Stimulated activated CD8-positive, alpha-beta memory T cell treated with anti-CD3 and anti-CD28 coated beads, Interleukin-12 subunit alpha, Interleukin-12 subunit beta, amount 100 ng/mL, for 24 hours (primary cell): ENCODE data around the gene INSIG1.

Experiments
- DNase-seq: peaks from one replicate; pipeline ENCODE4 v3.0.0-alpha.2; 2020; ENCODE audit errors: extremely low read depth

Gene INSIG1

DNA sequence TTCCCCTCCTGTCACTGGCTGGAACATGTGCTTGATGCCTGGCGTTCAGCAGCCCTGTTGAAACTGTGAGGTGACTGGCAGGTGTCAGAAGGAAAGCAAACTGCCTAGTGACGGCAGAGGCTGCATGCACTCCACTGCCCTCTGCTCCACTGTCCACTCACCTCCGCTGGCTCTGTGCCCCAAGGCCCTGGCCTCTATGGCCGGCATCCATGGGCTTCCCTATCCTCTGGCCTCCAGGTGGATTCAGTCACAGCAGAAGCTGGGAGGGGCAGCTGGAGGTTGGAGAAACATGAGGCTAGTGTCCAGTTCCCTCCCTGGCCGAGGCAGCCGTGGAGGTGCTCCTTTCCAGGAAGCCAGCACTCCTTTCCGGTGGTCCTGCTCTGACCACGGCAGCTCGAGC is 31.2 kb upstream of the INSIG1 start:
- DNase-seq: no peak

DNA sequence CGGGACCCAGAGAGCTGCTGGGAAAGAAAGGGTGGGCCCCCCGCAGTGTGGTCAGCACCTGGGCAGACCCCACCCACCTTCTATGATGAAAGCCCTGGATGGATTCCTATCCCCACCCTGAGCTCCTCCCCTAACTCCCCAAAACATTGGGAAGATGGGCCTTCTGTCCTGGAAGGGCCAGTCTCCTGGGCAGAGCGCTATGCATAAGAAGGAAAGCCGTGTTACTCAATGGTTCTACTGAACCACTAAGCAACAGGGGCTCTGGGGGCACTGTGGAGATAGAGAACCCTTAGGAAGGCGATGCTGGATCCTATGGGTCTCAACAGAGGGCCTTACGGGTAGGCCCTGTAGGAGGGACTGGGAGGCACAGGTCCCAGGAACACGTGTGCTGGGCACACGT is 30.7 kb upstream of the INSIG1 start:
- DNase-seq: no peak

DNA sequence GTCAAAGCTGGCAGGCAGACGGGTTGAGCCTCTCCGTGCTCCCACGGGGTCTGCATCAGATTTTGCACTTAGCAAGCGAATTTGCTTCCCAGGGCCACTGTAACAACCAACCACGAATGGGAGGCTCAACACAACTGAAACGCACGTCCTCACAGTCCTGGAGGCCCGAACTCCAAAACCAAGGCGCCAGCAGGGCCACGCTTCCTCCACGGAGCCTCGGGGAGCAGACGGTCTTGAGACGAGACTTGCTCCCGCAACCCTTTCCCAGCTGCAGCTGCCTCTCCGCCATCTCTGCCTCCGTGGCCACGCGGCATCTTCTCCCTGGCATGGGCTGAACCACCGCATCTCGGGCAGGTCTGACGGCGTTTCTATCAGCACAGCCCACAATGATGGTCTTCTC is 30.2 kb upstream of the INSIG1 start:
- DNase-seq: no peak

DNA sequence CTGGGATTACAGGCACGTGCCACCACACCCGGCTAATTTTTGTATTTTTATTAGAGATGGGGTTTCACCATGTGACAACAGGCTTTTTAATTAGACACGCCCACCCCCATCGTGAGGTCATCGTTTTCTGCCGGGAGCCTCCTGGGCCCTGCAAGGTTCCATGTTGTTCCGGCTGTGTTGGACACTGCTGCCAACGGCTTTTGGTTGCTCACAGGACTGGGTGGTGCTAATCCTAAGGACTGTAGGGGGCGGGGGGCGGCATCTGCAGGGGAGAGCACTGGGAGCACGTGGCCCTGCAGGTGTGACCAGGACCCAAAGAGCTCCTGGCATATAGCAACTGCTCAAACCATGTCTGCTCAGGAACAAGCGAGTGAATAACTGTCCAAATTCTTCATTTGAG is 29.5 kb upstream of the INSIG1 start:
- no peak for DNase-seq

DNA sequence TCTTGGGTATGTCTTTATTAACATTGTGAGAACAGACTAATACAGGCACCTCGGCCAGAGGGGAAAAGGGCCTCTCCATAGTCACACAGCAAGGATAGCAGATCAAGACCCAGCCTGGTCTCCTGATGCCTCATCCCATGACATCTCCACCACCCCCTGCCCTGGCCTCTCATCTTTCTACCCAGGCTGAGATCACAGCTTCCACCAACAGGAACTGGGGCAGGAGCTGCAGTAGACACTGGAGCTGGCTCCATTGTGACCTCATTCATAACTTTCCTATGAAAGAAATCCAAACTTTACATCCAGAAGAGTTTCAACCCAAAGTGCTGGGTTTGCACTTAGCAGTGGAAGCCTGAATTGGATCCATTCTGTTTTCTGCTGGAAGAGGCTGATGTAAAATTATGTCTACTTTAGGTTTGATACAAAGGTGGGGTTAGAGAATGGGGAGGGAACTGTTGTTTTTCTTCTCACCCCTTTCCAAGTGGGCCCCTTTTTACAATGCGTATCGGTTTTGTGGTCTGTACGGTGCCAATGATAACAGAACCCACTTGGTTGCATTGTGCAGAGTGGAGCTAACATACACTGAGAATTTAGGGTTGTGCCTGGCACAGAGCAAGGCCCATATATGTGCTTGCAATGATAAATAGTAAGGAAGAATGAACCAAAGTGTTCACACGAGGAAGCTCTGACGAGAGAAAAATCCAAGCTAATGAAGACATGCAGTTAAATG is 28.6 kb upstream of the INSIG1 start:
- no peak for DNase-seq

DNA sequence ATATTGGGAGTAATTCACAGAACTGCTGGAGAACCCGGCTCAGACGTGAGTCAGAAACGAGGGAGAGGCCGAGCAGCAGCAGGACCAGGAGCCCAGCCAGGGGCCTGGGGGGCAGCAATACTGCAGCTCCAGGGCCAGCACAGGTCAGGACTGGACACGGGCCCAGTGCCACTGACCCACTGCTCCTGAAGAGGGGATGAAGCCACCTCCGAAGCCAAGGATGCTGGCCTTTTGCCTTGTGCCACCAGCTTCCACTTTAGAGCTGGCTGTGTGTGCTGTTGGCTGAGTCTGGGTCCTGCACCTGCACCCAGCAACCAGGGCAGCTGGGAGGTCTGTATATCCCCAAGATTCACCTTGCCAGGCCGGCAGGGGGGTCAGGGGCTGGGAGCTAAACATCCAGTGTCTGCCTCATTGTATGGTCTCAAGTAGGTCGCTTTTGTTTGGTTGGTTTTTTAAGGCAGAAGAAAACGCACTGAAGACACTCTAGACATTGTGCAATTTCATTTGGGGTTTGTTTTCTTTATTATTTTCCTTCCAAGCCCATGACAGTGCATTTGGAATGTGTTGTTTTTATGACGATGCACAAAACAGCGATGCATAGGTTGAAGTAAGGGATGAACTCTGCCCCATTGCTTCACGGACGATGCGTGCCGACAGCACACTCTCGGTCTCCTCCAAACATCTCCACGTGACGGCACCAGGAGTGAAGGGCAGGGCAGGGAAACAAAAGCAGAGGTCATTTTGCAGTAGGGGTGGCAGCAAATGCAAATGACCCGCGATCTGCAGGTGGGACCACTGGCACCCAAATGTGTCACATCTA is 27.7 kb upstream of the INSIG1 start:
- DNase-seq: no peak

DNA sequence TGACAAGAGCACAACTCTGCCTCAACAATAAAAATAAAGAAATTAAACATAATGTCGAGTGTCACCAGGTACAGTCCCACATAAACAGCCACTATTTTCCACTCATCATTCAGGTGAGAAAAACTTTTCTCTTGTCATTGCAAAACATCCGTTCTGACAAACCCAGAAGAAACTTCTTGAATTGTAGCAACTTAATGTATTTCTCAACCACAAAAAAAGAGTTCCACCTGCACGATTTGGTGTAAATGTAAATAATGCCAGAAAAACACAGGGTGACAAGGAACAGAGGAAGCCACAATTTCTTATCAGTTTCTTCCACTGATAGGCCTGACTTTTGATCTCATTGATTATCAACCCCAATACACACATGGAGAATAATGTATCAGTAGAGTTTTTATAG is 26.8 kb upstream of the INSIG1 start:
- DNase-seq: no peak

DNA sequence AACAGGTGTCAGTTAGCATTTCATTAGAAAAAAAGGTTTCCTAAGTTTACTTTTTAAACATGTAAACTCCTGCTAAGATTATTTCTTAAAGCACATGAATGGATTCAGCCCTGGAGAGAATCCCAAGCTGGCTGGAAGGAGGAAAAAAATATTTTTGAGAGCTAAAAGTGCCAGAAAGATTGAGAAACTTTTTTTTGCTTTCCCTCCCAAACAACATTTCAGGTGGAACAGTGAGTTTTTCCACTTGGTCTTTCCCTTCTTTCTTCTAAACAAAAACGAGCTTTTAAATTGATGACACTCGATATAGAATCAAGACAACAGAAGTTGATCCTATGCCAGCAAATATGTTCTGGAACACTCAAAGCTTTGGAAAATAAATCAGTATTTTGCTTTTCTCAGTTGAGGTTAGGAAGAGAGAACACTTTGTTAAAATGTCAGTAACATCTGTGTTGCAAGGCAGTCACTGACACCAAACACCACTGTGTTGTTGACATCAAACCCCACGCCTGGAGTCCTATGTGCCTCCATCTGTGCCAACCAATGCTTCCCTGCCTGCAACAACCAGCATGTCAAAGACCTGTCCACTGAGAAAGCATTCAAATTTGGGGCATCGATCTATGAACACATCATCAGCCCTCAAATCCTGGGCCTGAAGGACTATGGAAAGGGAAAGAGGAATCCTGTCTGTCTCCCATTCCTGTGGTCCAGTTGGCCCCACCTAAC is 22.9 kb upstream of the INSIG1 start:
- DNase-seq: no peak

DNA sequence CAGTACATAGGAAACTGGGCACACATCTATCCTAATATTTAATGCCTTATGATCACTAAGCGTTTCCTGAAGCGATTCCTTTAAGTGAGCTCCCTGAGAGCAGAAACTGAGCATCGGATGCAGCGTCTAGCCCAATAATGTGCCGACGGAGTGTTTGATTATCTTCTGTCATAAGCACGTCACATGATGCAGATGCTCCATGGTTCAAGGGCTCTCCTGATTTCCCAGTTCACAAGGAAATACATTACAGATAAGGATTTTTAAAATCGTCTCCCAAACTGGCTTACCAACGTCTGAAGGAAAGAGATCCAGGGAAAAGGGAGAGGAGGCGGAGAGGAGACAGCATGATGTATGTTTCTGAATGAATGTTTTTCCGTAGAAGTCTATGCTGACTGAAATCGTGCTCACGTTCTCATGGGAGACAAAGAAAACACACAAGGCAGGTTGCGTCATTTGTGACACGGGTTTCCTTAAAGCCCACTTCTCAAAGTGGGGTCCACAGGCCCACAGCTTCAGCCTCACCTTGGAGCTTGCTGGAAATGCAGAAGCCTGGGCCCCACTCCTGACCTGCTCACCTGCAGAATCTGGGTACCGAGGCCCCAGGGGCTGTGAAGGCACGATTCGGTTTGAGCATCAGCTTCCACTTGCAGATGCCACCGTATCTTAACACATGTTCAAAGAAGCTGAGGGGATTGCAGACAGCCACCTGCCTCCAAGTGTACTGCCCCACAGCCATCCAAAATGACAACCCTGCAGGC is 21.5 kb upstream of the INSIG1 start:
- no peak for DNase-seq

DNA sequence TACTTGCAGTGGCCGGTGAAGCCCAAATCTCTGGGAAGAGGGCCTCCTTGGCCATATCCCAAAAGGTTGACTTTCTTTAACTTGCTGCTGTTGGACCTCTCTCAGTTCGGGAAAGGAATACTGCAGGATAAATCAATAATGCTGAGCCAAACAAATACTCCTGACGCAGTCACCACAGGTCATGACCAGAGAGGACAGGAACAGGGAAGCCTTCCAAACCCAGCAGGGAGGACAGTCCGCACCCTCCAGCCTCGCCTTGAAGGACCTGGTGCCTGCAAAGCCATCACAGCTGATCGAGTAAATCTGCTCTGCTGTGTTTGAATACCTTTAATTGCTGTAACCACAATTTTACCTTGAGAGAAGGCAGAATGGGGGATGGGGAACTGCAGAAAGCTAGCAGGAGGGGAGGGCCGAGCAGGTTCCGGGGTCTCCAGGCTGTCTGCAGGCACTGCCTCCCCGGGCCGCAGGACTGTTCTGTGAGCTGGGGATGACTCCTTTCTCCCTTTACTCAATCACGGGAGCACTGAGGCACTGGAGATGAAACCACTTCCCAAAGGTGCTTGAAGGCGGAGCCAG is 20.8 kb upstream of the INSIG1 start:
- DNase-seq: no peak

DNA sequence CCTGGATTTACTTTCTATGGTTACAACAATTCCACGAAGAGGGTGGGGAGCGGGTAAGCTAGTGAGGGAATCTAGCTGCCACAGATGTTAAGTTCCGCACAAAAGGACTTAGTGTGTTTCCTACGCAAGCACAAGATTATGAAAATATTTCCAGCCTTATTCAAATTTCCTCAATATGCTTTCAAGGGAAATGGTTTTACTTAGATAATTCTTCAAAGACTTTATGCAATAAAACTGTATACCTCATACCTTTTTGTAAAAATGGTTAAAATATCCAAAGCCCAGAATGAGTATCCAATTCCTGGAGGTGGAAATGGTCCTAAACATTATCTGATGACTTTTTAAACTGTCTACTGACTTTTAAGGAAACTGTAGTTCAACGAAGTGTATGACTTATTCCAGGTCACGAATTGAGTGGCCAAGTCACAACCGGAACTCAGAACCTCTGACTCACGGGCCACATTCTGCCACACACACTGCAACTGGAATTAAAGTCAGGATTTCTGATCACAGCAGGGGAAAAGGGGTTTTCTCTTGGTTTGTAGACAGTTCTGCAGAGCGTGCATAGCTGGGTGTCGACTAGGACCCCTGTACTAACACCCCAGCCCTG is 20.2 kb upstream of the INSIG1 start:
- no peak for DNase-seq

DNA sequence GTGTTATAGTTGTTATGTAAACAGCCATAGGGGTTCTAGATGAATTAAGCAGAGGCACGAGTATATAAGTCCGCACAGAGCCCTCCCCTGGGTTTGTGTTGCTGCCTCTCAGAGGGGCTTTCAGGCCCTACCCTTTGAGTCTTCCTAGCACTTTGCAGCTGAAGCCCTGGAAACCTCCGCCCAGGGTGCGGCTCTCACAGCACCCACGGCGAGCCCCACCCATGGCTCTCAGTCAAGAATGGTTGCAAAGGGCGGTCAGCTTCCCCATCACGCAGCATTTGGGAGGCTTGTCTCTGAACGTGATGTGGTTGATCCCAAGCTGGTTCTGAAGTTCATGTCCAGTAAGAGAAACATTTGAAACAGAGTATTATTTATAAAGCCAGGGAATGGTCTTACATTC is 18.8 kb upstream of the INSIG1 start:
- no peak for DNase-seq

DNA sequence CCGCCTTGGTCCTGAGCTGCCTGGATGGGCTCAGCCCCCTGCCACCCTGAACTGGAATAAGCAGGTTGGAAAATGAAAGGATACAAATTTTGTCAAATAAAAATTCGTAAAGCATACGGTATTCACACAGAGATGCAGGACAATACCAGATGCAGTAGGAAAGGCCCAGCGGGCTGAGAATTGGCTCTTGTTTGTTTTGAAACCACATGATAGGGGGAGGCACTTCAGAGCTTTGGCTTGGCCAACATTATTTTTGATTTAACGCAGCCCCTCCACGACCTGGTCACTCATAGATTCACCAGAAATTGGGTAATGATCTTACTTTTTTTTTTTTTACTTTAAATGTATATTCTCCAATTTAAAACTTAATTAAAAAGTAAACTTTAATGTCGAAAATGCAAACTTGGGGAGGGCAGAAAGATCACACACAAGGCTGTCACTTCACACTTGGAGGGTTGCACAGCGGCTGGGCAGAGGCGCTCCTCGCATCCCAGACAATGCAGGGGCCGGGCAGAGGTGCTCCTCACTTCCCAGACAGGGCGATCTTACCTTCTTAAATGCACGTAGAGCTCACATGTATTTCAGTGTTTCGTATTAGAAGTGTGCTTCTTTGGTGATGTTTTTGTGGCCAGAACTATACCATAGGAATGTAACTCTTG is 17.8 kb upstream of the INSIG1 start:
- no peak for DNase-seq

DNA sequence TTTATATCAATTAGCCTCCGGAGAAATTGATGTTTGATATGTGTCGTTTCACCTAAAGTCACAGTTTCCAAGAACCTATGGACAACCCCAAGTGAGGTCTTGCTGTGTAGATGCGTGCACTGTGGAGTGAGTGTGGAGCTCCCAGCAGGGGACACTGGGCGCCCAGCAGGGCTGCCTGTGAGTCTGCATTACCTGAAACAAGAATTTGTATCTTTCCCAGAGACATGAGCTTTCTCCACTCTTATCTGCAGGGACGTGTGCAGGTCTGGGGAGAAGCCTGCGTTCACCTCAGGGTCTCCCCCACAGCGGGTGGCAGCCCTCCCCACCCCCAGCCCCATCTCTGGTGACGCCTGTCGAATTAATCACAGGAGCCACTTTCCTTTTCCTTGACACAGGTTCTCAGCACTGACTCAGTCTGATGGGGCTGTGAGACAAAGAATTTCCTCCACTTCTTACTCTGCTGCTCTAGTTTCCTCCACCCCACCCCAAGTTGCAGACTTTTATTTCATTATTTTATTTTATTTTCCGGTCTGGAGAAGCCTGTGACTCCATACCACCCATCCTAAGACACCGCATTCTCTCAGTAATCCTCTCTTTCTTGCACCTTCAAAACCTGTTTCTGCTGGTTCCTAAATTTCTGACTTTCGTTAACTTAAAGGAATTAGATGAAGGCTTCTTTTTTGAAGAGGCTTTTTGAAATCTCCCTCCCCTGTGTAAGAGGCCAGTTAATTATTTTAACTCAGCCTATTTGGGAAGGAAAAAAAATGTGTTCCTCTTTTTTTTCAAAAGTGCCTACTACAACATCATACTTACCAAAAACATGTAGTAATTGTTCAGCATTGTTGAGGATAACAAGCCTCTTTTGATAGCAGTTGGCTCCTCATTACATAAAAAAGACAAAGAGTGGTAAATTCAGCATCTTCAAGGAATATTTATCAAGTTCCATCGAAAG is 17.0 kb upstream of the INSIG1 start:
- no peak for DNase-seq

DNA sequence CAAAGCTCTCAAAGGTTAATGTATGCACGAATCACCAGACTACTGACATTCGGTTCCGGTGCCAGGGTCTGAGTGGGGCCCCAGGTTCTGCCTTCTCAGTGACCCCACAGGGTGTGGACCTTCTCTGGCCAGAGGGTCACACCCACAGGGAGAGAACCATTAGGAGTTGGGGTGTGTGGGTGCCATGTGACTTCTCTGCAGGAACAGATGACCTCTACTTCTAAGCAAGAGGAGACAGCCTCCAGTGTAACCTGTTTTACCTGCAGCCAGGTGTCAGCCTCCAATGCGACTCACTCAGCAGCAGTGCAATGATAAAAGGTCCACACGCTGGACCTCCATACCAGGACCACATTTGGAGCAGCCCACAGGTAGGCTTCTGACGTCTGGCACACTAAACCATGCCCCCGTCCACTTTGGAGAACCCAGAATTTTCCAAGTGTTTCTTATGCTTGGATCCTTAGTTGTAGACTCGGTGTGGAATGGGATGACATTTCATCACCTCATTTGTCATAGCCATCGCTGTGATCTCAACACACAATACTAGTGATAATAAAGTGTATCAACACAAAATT is 16.2 kb upstream of the INSIG1 start:
- no peak for DNase-seq

DNA sequence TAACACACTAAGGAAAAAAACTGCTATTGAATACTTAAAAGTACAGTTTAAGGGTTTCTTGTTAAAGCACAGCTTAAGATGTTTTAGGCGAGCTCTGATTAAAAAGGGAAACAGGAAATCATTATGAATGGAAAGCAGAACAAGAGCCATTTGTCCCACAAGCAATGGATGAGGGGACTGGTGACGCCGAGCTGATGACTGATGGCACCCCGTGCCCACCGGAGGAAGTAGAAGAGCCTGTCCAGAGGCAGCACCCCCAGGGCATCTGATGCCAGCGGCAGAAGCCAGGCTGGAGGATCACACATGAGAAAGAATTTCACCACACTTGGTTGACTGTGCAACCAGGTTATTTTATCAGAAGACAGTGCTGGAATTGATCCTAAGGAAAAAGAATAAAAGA is 15.0 kb upstream of the INSIG1 start:
- no peak for DNase-seq

DNA sequence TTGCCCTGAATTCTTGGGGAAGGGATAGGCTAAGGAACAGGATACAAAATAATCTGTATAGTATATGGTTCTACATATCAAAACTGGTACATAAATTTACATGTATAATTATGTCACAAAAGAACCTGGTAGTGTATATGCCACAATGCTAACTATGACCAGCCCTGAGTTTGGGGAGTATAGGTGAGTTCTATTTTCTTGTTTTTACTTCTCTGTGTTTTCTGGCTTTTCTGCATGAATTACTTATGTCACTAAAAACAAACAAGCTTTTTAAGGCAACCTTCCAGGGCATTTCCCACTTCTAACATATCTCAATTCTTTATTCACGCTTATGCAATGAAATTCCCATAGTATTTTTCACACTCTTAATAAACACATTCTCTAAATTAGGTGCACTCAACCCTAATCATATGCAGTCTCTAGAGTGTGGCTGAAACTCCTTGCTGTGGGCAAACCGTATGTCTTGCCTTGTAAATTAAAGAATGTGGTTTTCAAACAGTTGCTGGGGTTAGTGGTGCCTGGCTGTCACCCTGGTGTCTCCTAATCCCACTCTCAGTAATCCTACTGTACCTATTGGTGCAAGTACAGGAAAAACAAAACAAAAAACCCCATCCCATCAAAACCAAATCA is 14.0 kb upstream of the INSIG1 start:
- no peak for DNase-seq

DNA sequence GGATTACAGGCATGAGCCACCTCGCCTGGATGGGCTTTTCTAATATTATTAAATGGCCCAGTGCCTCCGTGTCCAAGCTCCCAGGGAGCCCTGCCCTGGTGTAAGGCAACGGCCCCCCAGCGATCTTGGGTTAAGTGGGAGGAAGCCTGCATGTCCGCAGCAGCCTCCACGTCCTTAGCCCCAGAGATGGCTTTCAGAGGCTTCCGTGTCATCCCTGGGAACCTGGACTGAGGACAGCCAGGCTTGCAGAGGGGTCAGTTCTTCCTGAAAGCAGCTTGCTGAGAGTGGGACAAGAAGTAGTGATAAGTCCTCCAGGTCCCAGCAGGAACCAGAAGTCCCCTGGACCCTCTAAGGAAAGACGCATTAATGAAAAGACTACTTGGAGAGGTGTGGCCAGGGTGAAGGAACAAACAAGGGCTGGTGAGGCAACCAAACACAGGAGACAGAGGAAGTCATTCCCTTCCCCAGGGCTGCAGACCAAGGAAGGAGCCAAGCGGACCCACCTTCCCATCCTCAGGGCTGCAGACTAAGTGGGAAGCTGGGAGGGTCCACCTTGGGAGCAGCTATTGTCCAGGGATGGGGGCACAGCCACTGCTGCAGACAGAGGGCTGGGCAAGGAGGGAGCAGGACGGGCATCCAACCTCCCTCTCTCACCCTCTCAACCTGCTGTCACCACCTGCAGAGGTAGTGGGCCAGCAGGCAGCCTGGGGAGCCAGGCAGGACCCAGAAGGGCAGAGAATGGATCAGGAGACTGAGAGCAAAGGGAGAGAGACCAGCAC is 13.0 kb upstream of the INSIG1 start:
- no peak for DNase-seq
